ENCODE measurements around the gene EDRF1. TPM values are rescaled to one million over a fixed set of nuclear protein-coding genes. Genes with fewer than 3 reads are reported as not detected.

The EDRF1 gene
- total and polyA plus RNA-seq, 2 donors (not counting 1 experiment from before 2014, with no cell fraction given), result 26.1 to 63.0 TPM

DNA sequence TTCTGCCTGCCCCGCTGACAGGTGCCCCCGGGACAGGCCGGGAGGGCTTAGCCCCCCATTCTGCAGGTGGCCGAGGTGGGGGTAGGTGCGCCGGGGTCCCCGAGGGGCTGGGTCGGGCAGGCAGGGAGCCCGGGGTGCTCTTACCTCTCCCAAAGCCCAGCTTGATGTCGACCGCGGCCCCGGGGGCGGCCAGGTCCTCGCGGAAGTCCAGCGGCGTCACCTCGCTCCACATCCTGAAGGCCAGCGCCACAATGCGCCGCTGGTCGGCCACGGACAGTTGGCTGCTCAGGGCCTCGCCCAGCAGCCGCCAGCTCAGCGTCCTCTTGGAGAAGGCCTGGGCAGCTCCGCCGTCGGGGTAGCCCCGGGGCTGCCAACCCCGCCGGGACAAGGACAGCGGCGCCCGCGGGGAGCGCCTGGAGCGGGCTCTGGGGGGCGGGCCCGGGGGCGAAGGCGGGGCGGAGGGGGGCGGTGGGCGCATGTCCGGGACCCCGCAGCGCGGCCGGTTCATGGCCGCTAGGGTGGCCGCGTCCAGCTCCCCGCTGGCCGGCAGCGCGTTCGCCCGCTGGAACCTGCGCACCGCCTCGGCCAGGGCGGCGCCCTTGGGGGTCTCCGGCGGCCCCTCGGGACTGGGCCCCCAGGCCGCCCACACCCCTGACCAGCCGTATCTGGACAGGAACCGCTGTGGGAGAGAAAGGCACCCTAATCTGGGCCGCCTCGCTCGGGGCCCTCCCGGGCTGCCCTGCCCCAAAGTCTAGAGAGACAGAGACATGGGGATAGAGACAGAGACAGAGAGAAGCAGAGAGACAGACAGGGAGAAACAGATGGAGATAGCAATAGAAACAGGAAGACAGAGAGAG lies 54.4 kb downstream of the EDRF1 start:
- Mint-ChIP-seq H3K9me3 (ENCODE audit: insufficient read depth) (no peaks in the 10 kb centered on the region), H3K4me1 (no peaks in the 10 kb centered on the region), H3K4me3 (no peak overlapping the region), H3K27me3 (peaks cover 4% of the 10 kb centered on the region), H3K27ac (no peak overlapping the region)
- DNase-seq, result no peak
- Histone ChIP-seq H3K4me3 (ENCODE audit: control extremely low read depth in 1 of 5, extremely low read depth in 1 of 5, insufficient read depth in 1 of 5, low read depth in 2 of 5, low read length in 4 of 5) (no peak overlapping the region), H3K4me2 (replicated peaks; ENCODE audit: low read depth, low read length, poor library complexity, severe bottlenecking) (no peak overlapping the region), H3K9ac (ENCODE audit: low read length) (no peak overlapping the region), H3K9me3 (ENCODE audit: control extremely low read depth in 1 of 3, control insufficient read depth in 2 of 3, insufficient read depth in 1 of 3, low read length in 2 of 3) (no peaks in the 10 kb centered on the region), H3K27me3 (replicated peaks in 1 of 4; ENCODE audit: control extremely low read depth in 1 of 4, control insufficient read depth in 3 of 4, insufficient read depth in 4 of 4, low read length in 3 of 4) (no peaks in the 10 kb centered on the region), H4K20me1 (ENCODE audit: control insufficient read depth, insufficient read depth, low read length, poor library complexity, severe bottlenecking) (no peaks in the 10 kb centered on the region), H3K36me3 (replicated peaks in 1 of 2; ENCODE audit: control extremely low read depth in 1 of 2, control insufficient read depth in 1 of 2, extremely low read depth in 1 of 2, insufficient read depth in 2 of 2, low read length in 1 of 2) (no peaks in the 10 kb centered on the region), H3K79me2 (ENCODE audit: control insufficient read depth, insufficient read depth, low read length) (no peaks in the 10 kb centered on the region), H3K4me1 (ENCODE audit: control insufficient read depth in 2 of 2, insufficient read depth in 2 of 2, low read length in 2 of 2) (no peaks in the 10 kb centered on the region), H2AFZ (ENCODE audit: insufficient read depth, low read depth, low read length, poor library complexity, severe bottlenecking) (no peak overlapping the region), H3K27ac (ENCODE audit: low read length in 2 of 2) (no peak overlapping the region)
- TF ChIP-seq EZH2 (IDR thresholded peaks at IDR 0.05; ENCODE audit: borderline replicate concordance, insufficient read depth, low read depth, low read length, poor library complexity, severe bottlenecking), result no peak
- no peak for TF ChIP-seq CTCF (IDR thresholded peaks at IDR 0.05)
- ATAC-seq (ENCODE audit: low read depth), result no peak
- ChIA-PET CTCF (no interaction called here), POLR2A (no interaction called here)
- WGBS (ENCODE audit: insufficient coverage), result 71% methylated on average over 66 of the region's 75 CpGs
- intact Hi-C loops (cut with micrococcal nuclease), result no loop called here

DNA sequence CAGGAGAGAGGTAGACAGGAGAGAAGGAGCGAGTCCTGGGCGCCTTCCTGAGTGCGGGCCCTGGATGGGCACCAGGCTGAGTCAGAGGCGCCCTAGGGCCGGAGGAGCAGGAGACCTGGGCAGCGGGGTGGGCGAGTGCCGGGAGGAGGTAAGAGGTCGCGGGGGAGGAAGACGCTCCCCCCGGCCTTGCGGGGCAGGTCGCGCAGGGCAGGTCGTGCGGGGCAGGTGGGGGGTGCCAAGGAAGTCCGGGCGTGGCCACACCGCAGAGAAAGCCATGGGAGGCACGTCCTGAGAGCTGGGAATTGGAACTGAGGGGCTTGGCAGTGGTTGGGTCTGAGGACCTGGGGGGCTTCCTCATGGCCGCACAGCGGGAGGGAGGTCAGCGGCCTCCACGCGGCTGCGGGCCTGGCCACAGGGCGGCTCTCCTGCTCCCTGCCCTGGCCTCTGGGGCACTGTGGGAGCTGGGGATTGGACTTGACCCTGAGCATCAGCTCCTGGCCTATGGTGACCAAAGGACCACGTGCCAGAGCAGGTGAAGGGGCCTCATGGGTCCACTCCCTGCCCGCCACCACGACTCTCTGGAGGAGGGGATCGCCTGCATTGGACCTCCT lies 55.2 kb downstream of the EDRF1 start:
- Histone ChIP-seq H3K79me2 (ENCODE audit: control insufficient read depth, insufficient read depth, low read length) (no peaks in the 10 kb centered on the region), H3K27ac (ENCODE audit: low read length in 2 of 2) (no peak overlapping the region), H3K4me2 (replicated peaks; ENCODE audit: low read depth, low read length, poor library complexity, severe bottlenecking) (no peak overlapping the region), H3K4me1 (ENCODE audit: control insufficient read depth in 2 of 2, insufficient read depth in 2 of 2, low read length in 2 of 2) (no peaks in the 10 kb centered on the region), H3K9ac (ENCODE audit: low read length) (no peak overlapping the region), H2AFZ (ENCODE audit: insufficient read depth, low read depth, low read length, poor library complexity, severe bottlenecking) (no peak overlapping the region), H3K36me3 (replicated peaks in 1 of 2; ENCODE audit: control extremely low read depth in 1 of 2, control insufficient read depth in 1 of 2, extremely low read depth in 1 of 2, insufficient read depth in 2 of 2, low read length in 1 of 2) (no peaks in the 10 kb centered on the region), H3K4me3 (ENCODE audit: control extremely low read depth in 1 of 5, extremely low read depth in 1 of 5, insufficient read depth in 1 of 5, low read depth in 2 of 5, low read length in 4 of 5) (no peak overlapping the region), H3K27me3 (replicated peaks in 1 of 4; ENCODE audit: control extremely low read depth in 1 of 4, control insufficient read depth in 3 of 4, insufficient read depth in 4 of 4, low read length in 3 of 4) (no peaks in the 10 kb centered on the region), H4K20me1 (ENCODE audit: control insufficient read depth, insufficient read depth, low read length, poor library complexity, severe bottlenecking) (no peaks in the 10 kb centered on the region), H3K9me3 (ENCODE audit: control extremely low read depth in 1 of 3, control insufficient read depth in 2 of 3, insufficient read depth in 1 of 3, low read length in 2 of 3) (no peaks in the 10 kb centered on the region)
- DNase-seq, result no peak
- POLR2A ChIA-PET, result no interaction called here
- Mint-ChIP-seq H3K27ac (no peak overlapping the region), H3K4me1 (no peaks in the 10 kb centered on the region), H3K9me3 (ENCODE audit: insufficient read depth) (no peaks in the 10 kb centered on the region), H3K27me3 (peaks cover 4% of the 10 kb centered on the region), H3K4me3 (no peak overlapping the region)
- 95% methylated on average over 32 of the region's 32 CpGs for WGBS (ENCODE audit: insufficient coverage)
- intact Hi-C loops (cut with micrococcal nuclease), result no loop called here
- CTCF ChIA-PET, result no interaction called here
- TF ChIP-seq CTCF (IDR thresholded peaks at IDR 0.05), result no peak
- no peak for TF ChIP-seq EZH2 (IDR thresholded peaks at IDR 0.05; ENCODE audit: borderline replicate concordance, insufficient read depth, low read depth, low read length, poor library complexity, severe bottlenecking)
- no peak for ATAC-seq (ENCODE audit: low read depth)

Data from B cell (primary cell).